Measurements from ENCODE around the gene ADGRA1. TPM values are rescaled to one million over a fixed set of nuclear protein-coding genes. Genes with fewer than 3 reads are reported as not detected.

ADGRA1 gene
- total and polyA plus RNA-seq, 2 experiments from 2014 or later = 0.23 to 0.52 TPM

- TF ChIP-seq EZH2 (IDR thresholded peaks at IDR 0.05; ENCODE audit: low read depth, unreplicated experiment) = no peak
Measured at GRCh38 chr10:133058331-133059092, 29.2 kb upstream of the ADGRA1 start (continued).

GRCh38 chr10:133059093-133059470 lies 28.6 kb upstream of the ADGRA1 start:
- no peaks in the 10 kb centered on the region for H3K36me3 ChIP-seq (ENCODE audit: insufficient read depth)
- no peaks in the 10 kb centered on the region for H3K36me3 Mint-ChIP-seq (ENCODE audit: low read depth)
- H2AFZ ChIP-seq = no peak overlapping the region
- no peaks in the 10 kb centered on the region for H3K4me1 ChIP-seq (ENCODE audit: insufficient read depth)
- ATAC-seq = no peak
- no peaks in the 10 kb centered on the region; the same call in 2 of the 3 replicates for H3K4me1 Mint-ChIP-seq
- H3K4me3 Mint-ChIP-seq = no peak overlapping the region
- no peak overlapping the region for H3K4me3 ChIP-seq
- no peaks in the 10 kb centered on the region for H4K20me1 ChIP-seq (replicated peaks; ENCODE audit: insufficient read depth)
- no peaks in the 10 kb centered on the region for H3F3A ChIP-seq (replicated peaks; ENCODE audit: low read depth)
- peaks cover 6% of the 10 kb centered on the region for H3K27me3 Mint-ChIP-seq (ENCODE audit: insufficient read depth, low read depth, poor library complexity)
- DNase-seq (ENCODE audit: low spot score) = no peak
- no peak overlapping the region for H3K4me2 ChIP-seq
- H3K9me3 Mint-ChIP-seq = no peaks in the 10 kb centered on the region
- no peaks in the 10 kb centered on the region for H3K9me2 ChIP-seq (ENCODE audit: insufficient read depth)
- H3K27me3 ChIP-seq (ENCODE audit: insufficient read depth) = no peaks in the 10 kb centered on the region
- H3K27ac Mint-ChIP-seq = no peak overlapping the region; the same call in 1 of the 2 replicates
- H3K79me2 ChIP-seq (replicated peaks; ENCODE audit: insufficient read depth) = no peaks in the 10 kb centered on the region
- H3K27ac ChIP-seq (ENCODE audit: low read depth) = no peak overlapping the region
- TF ChIP-seq CTCF (conservative IDR thresholded peaks at IDR 0.05; ENCODE audit: low read depth in 2 of 2) = no peak
- no peak for TF ChIP-seq EZH2phosphoT487 (IDR thresholded peaks at IDR 0.05; ENCODE audit: unreplicated experiment)
- no peak for TF ChIP-seq POLR2AphosphoS5 (IDR thresholded peaks at IDR 0.05; ENCODE audit: low read depth)
- TF ChIP-seq JUNB (IDR thresholded peaks at IDR 0.05; ENCODE audit: unreplicated experiment) = no peak
- TF ChIP-seq REST (IDR thresholded peaks at IDR 0.05; ENCODE audit: unreplicated experiment) = no peak
- TF ChIP-seq NANOG (IDR thresholded peaks at IDR 0.05; ENCODE audit: borderline replicate concordance) = no peak
- TF ChIP-seq ETS1 (IDR thresholded peaks at IDR 0.05) = no peak
